NCI-H2107 treated with DMSO at 0.1 percent for 48 hours (cell line): ENCODE results near the gene ATP11A.

Source experiments
- DNase-seq: peaks from one replicate; lab custom pipeline; 2025; ENCODE audit not compliant: unreplicated experiment; lab: John Stamatoyannopoulos, UW

The ATP11A gene

GRCh38 chr13:112690283-112690929 is 568 bp downstream of the ATP11A start:
- no peak for DNase-seq

GRCh38 chr13:112692104-112692503 is 2.3 kb downstream of the ATP11A start:
- no peak for DNase-seq

GRCh38 chr13:112692586-112692985 is 2.7 kb downstream of the ATP11A start:
- DNase-seq: no peak

- DNase-seq: no peak
Observed at GRCh38 chr13:112693831-112694497, 4.1 kb downstream of the ATP11A start.

GRCh38 chr13:112695121-112695520 is 5.3 kb downstream of the ATP11A start:
- no peak for DNase-seq

GRCh38 chr13:112696001-112696868 is 6.4 kb downstream of the ATP11A start:
- no peak for DNase-seq

- DNase-seq: no peak
Observed at GRCh38 chr13:112696869-112697465, 7.1 kb downstream of the ATP11A start.

GRCh38 chr13:112697756-112698655 is 8.2 kb downstream of the ATP11A start:
- DNase-seq: no peak

- no peak for DNase-seq
Observed at GRCh38 chr13:112699322-112699918, 9.6 kb downstream of the ATP11A start.

- no peak for DNase-seq
Observed at GRCh38 chr13:112700291-112701060, 10.6 kb downstream of the ATP11A start.

GRCh38 chr13:112702341-112702985 is 12.6 kb downstream of the ATP11A start:
- DNase-seq: no peak

- DNase-seq: no peak
Observed at GRCh38 chr13:112702986-112703379, 13.1 kb downstream of the ATP11A start.

GRCh38 chr13:112703449-112704284 is 13.8 kb downstream of the ATP11A start:
- no peak for DNase-seq

GRCh38 chr13:112704308-112705145 is 14.7 kb downstream of the ATP11A start:
- no peak for DNase-seq

GRCh38 chr13:112705286-112705685 is 15.4 kb downstream of the ATP11A start:
- DNase-seq: no peak

GRCh38 chr13:112706171-112706570 is 16.3 kb downstream of the ATP11A start:
- DNase-seq: no peak
